MM.1S (cell line): ENCODE data around the gene CAPS.

ENCODE experiments used
- EZH2 ChIP-seq: fragments of 300-600 bp; sonication (generic); optimal IDR thresholded peaks from 2 replicates; pipeline ENCODE3; 2017; ENCODE audit warnings: low read depth, mild to moderate bottlenecking, antibody characterized with exemption, low read length, mixed read lengths
- EZH2phosphoT487 ChIP-seq: fragments of 300-600 bp; sonication (generic); IDR thresholded peaks from 2 replicates; pipeline ENCODE4 v1.6.1; 2018; ENCODE audit warnings: antibody characterized with exemption, low read length
- TF ChIP-seq, protein P1 (sequence below): fragments of 300-600 bp; sonication (generic); IDR thresholded peaks from 2 replicates; pipeline ENCODE4 v1.5.1; 2016; ENCODE audit warnings: antibody characterized with exemption, low read length, mixed read lengths

DNA sequence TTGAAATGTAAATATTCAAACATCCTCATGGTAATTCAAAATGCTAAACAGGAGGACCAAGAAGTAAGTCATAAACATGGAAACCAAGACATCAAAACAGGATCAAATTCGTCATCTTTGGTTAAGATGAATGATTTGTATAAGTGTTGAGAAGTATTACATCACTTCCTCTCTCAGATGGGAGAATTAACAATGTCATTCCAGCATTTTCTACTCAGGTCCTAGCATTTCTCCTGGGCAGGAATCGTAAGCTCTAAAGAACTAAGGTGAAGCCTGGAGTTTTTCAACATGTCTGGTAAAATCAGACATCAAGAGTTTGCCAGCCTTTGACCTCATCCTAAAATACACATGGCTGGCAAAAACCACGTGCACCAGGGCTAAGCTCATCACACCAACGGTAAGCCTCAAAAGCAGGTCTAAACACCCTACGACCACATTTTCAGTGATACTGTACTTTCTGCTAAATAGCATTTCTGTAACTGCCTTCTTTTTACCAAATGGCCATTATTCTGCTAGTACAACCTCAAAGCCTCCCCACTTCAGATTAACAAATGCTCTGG lies 39.1 kb downstream of the CAPS start:
- TF ChIP-seq EZH2 = no peak
- TF ChIP-seq, protein P1, sequence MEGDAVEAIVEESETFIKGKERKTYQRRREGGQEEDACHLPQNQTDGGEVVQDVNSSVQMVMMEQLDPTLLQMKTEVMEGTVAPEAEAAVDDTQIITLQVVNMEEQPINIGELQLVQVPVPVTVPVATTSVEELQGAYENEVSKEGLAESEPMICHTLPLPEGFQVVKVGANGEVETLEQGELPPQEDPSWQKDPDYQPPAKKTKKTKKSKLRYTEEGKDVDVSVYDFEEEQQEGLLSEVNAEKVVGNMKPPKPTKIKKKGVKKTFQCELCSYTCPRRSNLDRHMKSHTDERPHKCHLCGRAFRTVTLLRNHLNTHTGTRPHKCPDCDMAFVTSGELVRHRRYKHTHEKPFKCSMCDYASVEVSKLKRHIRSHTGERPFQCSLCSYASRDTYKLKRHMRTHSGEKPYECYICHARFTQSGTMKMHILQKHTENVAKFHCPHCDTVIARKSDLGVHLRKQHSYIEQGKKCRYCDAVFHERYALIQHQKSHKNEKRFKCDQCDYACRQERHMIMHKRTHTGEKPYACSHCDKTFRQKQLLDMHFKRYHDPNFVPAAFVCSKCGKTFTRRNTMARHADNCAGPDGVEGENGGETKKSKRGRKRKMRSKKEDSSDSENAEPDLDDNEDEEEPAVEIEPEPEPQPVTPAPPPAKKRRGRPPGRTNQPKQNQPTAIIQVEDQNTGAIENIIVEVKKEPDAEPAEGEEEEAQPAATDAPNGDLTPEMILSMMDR = no peak
- no peak for TF ChIP-seq EZH2phosphoT487
